NCI-H146 (cell line): ENCODE measurements around the gene ERC2.
A peak's percentile ranks its signal among the peaks of the same experiment; 100 is the strongest.

Source experiments
- DNase-seq: peaks from one replicate; lab custom pipeline; 2025; lab: John Stamatoyannopoulos, UW

Gene ERC2

DNA sequence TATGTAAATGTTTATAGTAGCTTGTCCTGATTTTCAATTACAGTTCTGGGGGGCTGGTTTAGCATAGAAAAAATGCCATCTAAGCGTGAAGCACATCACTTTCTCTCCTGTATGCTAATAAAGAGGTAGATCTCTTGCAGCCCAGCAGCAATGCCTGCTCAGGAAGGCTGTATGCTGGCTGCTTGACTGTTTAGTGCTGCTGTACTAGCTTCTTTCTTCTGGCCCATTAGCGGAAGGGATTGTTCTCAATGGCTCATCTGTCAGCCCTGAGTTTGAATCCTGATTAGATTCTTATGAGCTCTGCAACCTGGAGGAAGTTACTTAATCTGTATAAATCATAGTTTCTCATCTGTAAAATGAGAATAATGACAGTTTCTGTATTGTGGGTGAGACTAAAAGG lies 478.9 kb downstream of the ERC2 start:
- no peak for DNase-seq

DNA sequence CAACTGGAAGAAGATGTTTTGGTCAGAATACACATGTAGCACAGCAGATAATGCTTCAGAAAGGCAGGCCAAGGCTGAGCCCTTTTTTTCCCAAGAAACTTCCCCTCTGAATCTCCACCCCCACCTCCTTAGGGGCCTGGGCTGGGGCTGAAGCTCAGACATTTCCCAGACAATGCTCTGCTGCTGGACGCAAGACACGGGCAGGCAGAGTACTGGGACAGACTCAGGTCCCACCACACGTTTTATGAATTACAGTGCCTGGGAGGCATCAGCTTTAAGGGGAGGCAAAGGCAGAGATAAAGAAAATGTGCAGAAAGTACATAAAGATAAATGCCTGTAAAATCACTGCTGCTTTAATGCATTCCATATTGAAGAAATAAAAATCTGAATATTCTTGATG lies 479.4 kb downstream of the ERC2 start:
- no peak for DNase-seq

DNA sequence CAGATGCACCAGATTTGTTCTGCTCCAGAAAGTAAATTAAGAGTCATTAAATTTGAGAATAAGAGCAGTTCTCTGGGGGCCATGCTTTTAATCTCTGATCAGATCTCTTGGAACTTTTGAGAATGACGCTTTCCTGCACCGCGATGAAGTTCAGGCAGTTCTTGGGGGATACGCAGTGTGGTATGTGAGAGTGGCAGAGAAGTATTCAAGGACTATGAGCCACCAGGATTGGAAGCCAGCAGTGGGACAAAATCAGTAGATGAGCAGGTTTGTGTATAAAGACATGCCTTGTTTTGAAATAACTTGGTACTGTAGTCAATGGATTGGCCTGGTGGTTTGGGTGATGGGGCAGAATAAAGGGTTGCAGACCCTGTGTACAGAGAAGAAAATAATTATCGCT lies 483.6 kb downstream of the ERC2 start:
- no peak for DNase-seq

DNA sequence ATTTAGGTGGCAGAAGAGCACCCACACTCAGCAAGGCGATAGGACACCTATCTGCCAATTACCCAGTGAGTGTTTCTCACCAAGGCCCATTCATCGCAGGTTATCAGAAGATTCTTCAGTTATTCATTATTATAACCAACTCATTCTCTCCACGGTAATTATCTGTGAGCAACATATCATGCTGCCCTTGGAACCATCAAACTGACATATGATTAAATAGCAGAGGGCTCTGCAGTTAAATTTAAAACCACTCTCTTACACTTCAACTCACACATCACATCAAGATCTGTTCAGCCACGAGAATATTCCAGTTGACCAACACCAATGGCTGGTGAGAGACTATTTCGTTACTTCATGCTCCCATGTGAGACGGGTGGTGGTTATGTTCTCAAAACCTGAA lies 489.3 kb downstream of the ERC2 start:
- no peak for DNase-seq

DNA sequence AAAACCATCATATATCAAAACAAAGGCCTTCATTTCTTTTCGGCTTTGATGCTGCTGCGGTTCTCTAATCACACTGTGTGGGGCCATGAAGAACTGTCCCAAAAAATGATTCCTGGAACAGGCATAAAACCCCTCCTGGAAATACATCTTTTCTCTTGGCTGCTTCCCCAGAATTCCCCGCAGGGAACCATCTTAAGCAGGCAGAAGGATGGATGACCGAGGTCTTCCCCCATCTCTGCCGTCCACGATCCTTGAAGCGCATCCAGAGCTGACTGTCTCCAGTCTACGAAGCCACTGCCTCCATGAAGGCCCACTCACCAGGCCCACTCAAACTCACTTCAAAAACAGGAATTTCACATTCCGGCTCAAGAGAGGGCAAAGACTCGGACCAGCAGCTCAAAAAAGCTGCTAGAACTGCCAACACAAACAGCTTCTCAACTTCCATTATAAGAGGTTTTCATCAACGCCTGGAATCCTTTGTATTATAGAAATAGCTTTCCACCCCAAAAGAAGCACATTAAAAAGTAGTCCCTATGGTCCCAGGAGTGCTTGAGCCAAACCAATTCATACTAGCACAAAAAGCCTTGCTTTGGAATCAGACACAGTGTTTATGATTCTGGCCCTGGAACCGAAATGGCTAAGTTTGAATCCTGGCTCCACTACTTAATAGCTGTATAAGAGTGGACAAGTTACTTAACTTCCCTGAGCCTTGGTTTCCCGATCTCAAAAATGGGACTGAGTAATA lies 493.7 kb downstream of the ERC2 start:
- no peak for DNase-seq

DNA sequence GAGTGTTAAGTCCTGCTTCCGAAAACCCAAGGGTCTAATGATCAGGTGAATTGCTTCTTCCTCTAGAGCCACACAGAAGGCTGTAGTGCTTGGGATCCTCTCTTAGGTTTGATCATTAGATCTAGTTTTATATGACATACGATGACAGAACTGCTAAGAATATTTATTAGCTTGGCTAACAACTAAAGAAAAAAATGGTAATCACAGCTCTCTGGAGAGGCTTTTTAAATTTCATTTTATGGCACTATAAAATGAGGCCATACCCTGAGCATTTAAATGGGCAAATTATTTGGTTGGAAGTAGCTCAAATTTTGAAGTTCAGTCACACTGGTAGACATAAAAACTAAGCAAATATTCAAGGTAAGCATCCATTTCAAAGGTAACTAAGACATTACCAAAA lies 498.6 kb downstream of the ERC2 start:
- no peak for DNase-seq

DNA sequence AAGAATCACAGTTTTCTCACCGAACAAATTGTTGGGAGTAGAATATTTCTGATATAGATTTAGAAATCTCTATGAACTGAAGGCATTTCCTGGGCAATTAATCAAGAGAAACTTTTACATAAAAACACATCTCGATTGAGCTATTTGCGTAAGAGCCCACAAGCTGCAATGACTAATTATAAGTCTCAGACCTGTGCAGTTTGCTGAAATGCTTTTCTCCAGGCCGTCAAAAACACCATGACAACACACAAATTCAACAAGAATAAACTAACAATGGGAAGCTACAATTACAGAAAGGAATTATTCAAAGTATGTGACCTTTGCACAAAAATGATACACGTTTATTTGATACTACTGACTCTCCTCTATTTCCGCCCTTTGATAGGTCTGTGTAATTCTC lies 499.9 kb downstream of the ERC2 start:
- DNase-seq, result no peak

DNA sequence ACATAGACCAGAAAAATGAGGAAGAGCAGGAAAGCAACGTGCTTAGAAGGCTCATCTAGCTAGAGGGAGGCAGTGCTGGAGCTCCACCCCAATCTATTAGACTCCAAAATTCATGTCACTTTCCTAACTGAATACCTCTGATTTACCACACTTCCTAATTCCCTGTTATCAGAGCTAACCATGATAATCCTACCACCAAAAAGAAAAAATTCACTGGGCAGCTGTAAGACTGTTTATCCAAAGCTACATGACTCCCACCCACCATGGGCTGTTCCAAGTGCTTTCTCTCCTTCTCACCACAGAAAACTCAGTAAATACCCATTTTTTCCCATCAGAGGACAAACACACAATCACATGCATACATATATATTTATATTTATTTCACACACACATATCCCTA lies 501.7 kb downstream of the ERC2 start:
- no peak for DNase-seq

DNA sequence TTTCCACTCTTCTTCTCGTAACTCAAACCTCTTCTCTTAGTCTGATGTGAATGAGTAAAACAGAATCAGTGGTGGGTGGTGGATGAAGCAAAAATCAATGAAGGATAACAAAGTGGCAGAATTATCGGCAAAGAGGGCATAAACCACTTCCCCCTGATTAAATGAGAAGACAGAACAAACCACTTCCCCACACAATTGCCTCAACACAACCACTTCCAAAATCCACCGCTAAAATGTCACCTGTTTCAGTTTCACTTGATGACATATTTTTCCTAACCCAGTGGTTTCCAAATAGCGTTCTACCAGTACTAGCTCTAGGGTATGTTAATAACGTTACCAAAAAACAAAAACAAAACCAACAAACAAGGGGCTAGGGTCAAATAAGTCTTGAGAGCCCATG lies 502.5 kb downstream of the ERC2 start:
- no peak for DNase-seq

DNA sequence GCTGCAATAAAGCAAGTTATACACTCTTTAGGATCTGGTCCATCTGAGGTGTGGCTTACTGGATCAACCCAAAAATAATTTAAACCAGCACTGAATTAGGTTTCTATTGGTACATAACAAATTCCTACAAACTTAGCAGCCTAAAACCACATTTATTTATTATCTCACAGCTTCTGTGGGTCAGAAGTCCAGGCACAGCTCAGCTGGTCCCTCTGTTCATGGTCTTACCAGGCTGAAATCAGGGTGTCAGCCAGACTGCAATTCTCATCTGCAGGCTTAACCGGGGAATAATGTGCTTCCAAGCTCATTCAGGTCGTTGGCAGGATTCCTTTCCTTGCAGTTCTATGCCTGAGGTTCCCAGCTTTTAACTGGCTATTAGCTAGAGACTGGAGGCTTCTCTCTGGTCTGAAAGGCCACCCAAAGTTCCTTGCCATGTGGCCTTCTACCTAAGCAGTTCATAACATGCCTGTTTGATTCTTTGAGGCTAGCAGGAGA lies 503.7 kb downstream of the ERC2 start:
- no peak for DNase-seq

DNA sequence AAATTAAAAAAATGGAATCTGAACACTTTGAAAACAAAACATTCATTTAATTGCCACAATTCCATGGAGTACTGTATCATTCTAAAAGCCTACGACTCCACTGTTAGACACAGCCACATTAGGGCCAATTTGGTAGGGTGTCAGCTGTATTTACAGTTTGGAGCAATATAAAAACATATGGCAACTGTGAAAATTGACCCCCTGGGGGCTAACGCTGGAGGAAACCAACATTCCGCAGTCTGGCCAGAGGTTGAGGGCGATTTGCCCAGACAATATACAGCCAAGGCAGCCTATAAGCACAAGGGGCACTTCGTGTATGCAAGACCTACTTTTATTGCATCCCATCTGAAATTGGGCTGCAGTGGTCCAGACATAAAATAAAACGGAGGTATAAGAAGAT lies 504.7 kb downstream of the ERC2 start:
- peak; percentile 75 for DNase-seq

DNA sequence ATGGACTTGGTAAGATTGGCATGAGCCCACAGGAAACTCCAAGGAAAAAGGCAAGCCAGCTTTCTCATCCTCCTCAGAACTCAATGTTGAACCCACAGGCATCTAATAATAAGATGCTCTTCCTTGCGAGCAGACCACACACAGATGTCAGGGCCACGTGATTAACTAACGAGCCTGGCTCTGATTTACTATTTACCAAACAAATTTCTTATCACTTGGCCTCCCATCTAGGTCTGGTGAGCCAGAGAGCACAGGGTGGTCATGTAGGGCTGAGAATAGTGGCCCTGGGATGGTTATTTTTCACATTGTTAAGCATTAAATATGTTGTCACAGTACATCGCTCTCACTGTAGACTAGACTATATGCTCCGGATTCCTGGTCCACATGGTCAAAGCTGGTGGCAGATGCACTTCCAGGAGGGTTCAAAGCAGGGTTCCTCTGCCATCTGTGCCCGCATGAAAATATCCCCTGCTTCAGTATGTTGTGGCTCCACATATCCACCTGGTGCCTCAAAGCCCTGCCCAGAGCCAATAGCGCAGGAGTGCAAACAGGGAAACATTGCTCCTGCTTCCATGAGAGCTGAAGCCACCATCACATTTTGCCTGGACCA lies 508.7 kb downstream of the ERC2 start:
- DNase-seq, result no peak

DNA sequence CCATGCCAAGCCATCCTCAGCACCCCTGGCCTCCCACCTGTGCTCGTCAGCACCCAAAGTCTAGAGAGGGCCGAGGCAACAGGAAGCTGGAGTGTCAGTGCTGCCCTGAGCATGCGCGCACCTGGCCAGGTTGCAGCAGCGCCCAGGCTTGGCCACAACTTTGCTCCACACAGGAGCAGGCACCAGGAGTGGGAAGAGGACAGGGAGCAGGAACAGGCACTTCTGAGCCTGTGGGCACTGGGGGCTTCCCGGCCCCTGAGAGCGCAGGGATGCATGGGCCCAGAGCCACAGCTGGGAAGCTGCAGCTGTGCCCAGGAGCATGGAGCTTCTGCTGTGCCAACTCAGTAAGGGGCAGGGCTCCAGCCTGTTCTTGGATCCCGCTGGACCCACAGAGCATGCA lies 509.7 kb downstream of the ERC2 start:
- DNase-seq, result no peak

DNA sequence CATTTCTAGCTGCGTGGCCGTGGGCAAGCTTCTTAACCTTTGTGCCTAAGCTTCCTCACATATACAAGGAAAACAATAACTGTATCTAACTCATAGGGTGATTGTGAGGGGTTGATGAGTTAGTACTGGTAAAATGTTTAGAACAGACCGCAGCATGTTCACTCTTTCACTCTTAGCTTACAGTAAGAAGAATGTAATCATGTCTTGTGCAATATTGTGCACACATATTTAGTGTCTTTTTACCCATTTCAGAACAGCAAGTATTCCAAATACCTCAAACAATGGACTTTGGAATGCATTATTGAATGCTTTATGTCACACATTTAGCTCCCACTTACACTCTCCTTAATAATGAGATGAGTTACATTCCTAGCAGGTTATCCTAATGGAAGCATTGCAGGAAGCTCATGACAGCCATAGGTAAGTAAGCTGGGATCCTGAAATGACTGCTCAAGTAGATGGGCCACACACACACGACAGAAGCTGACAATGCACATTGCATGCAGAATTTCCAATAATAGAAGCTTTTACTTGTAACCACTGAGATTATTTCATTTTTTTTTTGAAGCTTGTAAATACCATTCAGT lies 512.3 kb downstream of the ERC2 start:
- DNase-seq, result no peak

DNA sequence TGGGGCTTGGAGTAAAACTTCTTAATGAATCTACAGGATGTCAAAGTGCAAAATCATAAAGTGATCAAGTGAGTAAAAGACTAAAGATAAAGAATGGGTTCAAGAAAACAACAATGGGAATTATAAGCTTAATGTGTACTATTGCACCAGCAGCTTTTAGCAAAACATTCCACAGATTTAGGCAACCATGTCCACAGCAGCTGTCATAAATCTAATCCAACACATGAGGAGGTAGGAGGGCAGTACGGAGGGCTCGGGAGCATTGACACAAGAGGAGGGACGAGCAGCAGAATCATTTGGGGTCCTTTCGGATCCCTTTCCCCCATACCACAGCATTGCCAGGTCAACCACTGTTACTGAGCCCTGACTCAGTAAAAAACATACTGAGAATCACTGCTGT lies 516.9 kb downstream of the ERC2 start:
- no peak for DNase-seq

DNA sequence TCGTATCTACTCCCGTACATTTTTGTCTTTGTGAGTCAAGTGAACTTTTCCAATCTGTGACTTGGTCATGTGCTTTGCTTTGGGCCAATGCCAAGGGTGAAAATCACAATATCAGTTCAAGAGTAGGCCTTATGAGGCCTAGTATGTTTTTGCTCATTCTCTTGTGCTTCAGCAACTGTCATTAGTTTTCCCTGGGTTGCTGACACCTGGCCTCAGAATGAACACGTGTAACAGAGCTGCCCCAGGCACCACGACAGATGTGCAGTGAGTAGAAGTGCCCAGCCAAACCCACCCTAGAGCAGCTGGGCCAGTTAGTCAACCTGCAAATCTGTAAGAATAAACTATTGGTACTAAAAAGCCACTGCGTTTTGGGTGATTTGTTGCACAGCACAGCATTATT lies 520.9 kb downstream of the ERC2 start:
- no peak for DNase-seq

DNA sequence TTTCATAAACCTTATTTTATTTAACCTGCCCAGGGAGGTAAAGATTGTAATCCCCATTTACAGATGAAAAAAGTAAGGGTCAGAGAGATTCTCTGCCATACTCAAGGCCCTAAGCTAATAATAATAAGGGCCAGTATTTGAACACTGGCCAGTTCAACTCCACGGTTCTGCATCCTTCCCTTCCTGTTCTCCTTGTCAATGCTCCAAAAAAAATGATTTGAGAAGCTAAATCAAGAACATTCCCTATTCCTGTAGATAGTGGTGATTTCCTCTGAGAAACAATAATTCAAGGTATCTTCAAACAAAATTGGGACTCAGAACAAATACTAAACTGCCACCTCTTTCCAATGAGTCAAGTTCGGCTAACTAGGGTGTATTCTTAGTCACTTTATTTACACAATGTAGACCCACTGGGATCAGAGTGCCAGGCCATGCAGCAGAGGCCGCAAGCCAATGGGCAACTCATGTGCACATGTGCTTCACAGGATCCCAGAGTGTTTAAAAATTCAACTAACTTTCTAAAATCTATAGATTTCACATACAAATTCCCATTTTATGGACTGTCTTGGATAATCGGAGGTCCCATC lies 521.6 kb downstream of the ERC2 start:
- no peak for DNase-seq

DNA sequence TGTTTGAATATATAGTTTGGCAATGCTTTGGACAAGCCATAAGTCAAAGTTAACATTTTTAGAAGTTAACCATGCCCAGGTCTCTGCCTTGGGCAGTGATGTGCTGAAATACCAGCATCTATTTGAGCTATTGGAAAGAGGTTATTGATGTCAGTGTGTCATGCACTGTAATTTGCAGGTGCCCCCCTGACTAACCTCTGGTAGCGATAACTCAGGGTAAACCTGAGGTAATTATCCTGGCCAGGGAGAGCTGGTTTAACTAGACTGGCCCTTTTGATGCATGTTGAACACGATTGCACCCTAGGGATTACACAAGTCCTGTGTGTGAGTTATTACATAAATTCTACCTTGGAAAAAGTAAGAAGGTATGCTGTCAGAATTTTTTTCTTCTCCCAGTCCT lies 525.4 kb downstream of the ERC2 start:
- DNase-seq, result no peak

DNA sequence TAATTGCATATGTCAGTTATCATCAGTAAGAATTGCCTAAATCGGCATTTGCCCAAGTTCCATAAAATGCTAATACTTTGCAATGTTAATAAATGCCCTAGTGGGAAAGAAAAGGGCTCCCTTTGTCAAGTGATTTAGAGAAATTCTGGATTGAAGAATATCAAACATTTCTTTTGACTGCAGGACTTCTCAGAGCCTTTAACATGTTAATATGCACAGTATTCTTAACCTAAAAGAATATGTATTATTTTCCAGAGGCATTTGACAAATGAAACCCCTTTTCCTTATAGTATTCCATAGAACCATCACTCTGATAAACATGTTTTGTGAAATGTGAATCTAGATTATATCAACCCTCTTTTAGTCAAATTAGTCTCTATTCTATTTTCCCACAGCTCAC lies 529.0 kb downstream of the ERC2 start:
- DNase-seq, result no peak

DNA sequence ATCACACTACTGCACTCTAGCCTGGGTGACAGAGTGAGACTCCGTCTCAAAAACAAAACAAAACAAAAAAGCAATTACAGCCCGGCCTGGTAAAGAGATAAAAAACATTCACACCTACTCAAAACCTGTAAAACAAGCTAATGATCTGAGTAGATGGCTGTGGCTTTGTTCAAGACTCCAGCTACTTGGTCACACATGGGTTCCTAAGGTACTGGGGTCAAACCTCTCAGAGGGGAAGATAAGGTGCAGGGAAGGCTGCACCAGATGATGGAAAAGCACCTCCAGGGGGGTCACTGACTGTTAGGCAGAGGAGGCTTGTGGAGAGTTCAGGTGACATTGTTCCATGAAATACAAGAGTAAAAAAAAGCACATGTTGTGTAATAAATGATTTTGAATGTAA lies 531.0 kb downstream of the ERC2 start:
- no peak for DNase-seq

DNA sequence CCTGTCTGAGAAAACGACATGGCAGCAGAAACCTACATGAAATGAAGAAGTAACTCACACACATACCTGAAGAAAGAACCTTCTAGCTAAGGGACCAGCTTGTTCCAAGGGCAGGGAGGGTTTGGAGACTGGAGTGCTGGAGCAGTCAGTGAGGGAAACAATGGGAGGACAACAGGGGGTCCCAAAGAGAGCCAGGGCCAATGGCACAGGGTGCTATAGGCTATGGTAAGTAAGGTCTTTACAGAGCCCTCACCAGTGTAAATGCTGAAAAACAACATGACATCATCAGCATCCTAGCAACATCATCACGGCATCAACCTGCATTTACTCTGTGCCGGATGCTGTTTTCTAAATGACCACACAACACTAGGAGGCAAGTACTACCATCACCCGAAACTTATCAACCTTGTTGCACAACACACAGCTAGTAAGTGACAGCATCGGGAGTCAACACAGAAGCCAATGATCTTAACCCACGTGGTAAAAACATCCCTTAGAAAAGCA lies 531.7 kb downstream of the ERC2 start:
- DNase-seq, result peak; percentile 1

DNA sequence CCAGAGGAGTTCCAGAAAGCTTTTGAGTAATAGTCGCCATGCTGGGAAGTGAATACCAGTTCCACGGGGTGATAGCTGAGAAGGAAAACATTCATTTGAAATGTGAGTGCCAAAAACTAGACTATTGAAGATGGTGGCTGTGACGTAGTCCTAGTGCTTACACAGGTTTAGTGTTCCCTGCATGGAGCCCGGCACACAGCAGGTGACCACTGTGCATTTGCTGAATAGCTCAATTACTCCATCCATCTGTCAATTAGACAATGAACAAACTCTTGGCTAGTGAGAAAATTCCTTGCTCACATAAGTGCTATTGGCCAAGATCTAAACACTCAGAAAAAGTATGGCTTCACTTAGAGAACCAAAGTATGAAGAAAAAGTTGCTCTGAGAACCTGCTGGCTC lies 533.0 kb downstream of the ERC2 start:
- DNase-seq, result peak; percentile 91

DNA sequence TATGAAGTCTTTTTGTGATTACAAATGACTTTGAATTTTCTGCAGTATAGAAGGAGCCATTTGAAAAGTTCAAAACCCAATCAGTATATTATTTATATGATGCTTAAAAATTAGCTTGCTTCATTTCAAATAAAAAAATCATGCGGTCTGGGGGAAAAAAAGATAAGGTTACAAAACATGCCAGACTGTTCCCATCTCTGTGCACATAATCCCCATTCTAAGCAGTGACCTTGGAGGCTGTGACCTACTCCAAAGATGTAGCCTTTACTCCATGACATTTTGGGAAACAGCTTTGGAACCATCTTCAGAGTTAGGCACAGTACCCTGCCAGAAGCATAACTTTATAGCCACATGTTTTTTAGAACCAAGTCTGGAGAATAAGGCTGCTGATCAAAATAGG lies 533.5 kb downstream of the ERC2 start:
- DNase-seq, result no peak
